A673 (cell line): ENCODE measurements around the gene ZDHHC21. TPM values are rescaled to one million over a fixed set of nuclear protein-coding genes. Genes with fewer than 3 reads are reported as not detected.
A peak's percentile ranks its signal among the peaks of the same experiment; 100 is the strongest.

Experiments
- BruUV-seq: library from RNA; stranded (reverse); fragments of 400-500 nt; replicated peaks from 2 replicates; lab custom pipeline; 2021; lab: Mats Ljungman, UMichigan
- CTCF ChIA-PET: fragments of 300-600 bp; sonication (Branson Sonifier 250); formaldehyde crosslinking; loops from one replicate; lab custom pipeline; 2022; ENCODE audit warnings: antibody characterized with exemption; lab: Charles Lee
- POLR2A ChIA-PET: fragments of 300-600 bp; sonication (Branson Sonifier 250); formaldehyde crosslinking; loops from one replicate; lab custom pipeline; 2022; ENCODE audit warnings: antibody characterized with exemption; ENCODE audit not compliant: low non-redundant PET; lab: Charles Lee
- DNase-seq: peaks from one replicate; pipeline ENCODE4 v3.0.0-alpha.2; 2015; ENCODE audit warnings: low spot score
- H3K27ac ChIP-seq: fragments of 200-600 bp; sonication (generic); 2 replicates; pipeline ENCODE4 v1.5.1; 2016; ENCODE audit warnings: mixed run types, low read depth, mild to moderate bottlenecking, mixed read lengths, antibody characterized with exemption, low read length; ENCODE audit not compliant: poor library complexity, severe bottlenecking
- H3K27me3 ChIP-seq: fragments of 200-600 bp; sonication (generic); replicated peaks from 2 replicates; pipeline ENCODE4 v1.6.1; 2017; ENCODE audit warnings: mixed run types, low read depth, mild to moderate bottlenecking, mixed read lengths, antibody characterized with exemption, low read length; ENCODE audit not compliant: insufficient read depth, poor library complexity
- H3K36me3 ChIP-seq: fragments of 200-600 bp; sonication (generic); 2 replicates; pipeline ENCODE4 v1.6.1; 2016; ENCODE audit warnings: mixed run types, mild to moderate bottlenecking, mixed read lengths, antibody characterized with exemption, low read length; ENCODE audit not compliant: insufficient read depth, poor library complexity, severe bottlenecking
- H3K4me1 ChIP-seq: fragments of 200-600 bp; sonication (generic); 2 replicates; pipeline ENCODE4 v1.6.1; 2017; ENCODE audit warnings: mixed run types, mild to moderate bottlenecking, mixed read lengths, antibody characterized with exemption, low read length; ENCODE audit not compliant: insufficient read depth, poor library complexity, severe bottlenecking
- H3K4me3 ChIP-seq: fragments of 200-600 bp; sonication (generic); 2 replicates; pipeline ENCODE4 v1.5.1; 2016; ENCODE audit warnings: low read depth, mixed run types, mild to moderate bottlenecking, mixed read lengths, low read length; ENCODE audit not compliant: poor library complexity, severe bottlenecking
- H3K9me3 ChIP-seq: fragments of 200-600 bp; sonication (generic); 2 replicates; pipeline ENCODE4 v1.6.1; 2016; ENCODE audit warnings: mixed run types, low read depth, mild to moderate bottlenecking, mixed read lengths, antibody characterized with exemption, low read length; ENCODE audit not compliant: poor library complexity, severe bottlenecking
- EZH2 ChIP-seq: fragments of 200-600 bp; sonication (generic); IDR thresholded peaks from 2 replicates; pipeline ENCODE4 v1.6.1; 2017; ENCODE audit warnings: borderline replicate concordance, low read depth, mild to moderate bottlenecking, mixed read lengths, antibody characterized with exemption, low read length; ENCODE audit not compliant: poor library complexity, severe bottlenecking
- intact Hi-C: fragments of 100-400 bp; cut with micrococcal nuclease; formaldehyde crosslinking; loops from one replicate; pipeline ENCODE4 v1.10.0; 2022; ENCODE audit not compliant: unreplicated experiment
- total RNA-seq: library from RNA; stranded (reverse); gene quantifications from 2 replicates; pipeline ENCODE4 v1.2.3, GENCODE V29; 2021
- TF ChIP-seq, protein P1 (sequence below): fragments of 300-800, 200-600 bp; sonication (generic); conservative IDR thresholded peaks from 2 replicates; pipeline ENCODE4 v1.5.1; 2017; ENCODE audit warnings: low read depth, mild to moderate bottlenecking, antibody characterized with exemption, low read length, moderate library complexity, mixed read lengths

Gene ZDHHC21
- total RNA-seq, 1 experiment from 2014 or later, result 30.4 TPM

DNA sequence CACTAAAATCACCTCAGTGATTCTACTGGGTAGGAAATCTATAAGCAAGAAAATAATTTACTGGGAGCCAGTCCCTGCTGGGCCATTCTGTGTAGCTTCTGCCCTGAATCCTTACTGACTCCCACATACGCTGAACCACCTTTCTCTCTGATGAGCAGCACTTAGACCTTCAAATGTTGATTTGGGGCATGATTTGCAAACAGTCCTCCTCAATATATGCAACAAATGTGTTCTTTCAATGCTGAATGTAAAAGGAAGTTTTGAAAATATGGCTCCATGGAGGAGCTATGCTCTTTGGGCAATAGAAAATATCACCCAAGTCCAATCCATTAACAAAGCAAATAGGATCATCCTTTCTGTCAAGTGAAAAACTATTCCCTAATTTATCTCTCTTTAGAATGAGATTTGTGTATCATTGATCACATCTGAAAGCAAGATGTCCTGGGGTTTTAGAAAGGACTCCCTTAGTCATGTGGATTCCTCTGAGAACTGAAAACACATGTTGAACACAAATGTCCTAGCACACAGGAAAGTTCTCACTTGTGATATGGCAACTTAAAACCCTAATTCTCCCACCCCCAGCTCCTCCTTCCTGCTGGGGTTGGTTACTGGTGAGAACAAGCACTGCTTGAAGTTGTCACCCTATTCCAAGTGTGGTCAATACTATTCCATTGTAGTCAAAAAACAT lies 38.2 kb upstream of the ZDHHC21 start:
- Histone ChIP-seq H3K27ac (no peak overlapping the region), H3K4me1 (peaks cover 8% of the 10 kb centered on the region), H3K9me3 (no peaks in the 10 kb centered on the region), H3K4me3 (no peak overlapping the region), H3K27me3 (no peaks in the 10 kb centered on the region), H3K36me3 (no peaks in the 10 kb centered on the region)
- no TSS peak for BruUV-seq
- no peak for TF ChIP-seq EZH2
- TF ChIP-seq, protein P1, sequence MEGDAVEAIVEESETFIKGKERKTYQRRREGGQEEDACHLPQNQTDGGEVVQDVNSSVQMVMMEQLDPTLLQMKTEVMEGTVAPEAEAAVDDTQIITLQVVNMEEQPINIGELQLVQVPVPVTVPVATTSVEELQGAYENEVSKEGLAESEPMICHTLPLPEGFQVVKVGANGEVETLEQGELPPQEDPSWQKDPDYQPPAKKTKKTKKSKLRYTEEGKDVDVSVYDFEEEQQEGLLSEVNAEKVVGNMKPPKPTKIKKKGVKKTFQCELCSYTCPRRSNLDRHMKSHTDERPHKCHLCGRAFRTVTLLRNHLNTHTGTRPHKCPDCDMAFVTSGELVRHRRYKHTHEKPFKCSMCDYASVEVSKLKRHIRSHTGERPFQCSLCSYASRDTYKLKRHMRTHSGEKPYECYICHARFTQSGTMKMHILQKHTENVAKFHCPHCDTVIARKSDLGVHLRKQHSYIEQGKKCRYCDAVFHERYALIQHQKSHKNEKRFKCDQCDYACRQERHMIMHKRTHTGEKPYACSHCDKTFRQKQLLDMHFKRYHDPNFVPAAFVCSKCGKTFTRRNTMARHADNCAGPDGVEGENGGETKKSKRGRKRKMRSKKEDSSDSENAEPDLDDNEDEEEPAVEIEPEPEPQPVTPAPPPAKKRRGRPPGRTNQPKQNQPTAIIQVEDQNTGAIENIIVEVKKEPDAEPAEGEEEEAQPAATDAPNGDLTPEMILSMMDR, result no peak
- ChIA-PET CTCF (no interaction called here), POLR2A (no interaction called here)
- intact Hi-C loops, result no loop called here
- no peak for DNase-seq

DNA sequence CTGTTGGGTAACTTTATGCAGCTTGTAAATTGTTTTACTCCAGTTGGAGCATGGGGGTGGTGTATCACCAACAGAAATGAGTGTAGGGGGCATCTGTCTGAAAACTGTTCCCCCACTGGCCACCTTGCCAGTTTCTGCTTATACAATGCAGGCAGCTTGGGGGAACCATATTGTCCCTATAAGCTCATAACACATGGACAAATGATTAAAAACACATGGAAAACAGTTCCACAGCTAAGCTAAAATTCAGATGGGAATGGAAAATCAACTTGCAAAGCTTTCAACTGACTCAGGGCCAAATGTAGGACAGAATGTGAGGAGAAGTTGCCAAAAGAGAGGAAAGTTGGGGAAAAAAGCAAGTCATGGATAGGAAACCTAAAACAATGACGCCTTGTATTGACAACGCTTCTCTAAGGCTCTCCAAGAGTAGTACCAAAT lies 37.2 kb upstream of the ZDHHC21 start:
- no peak for DNase-seq
- H3K27me3 ChIP-seq, result no peaks in the 10 kb centered on the region
- ChIA-PET CTCF (no interaction called here), POLR2A (no interaction called here)
- H3K36me3 ChIP-seq, result no peaks in the 10 kb centered on the region
- H3K9me3 ChIP-seq, result no peaks in the 10 kb centered on the region
- H3K4me3 ChIP-seq, result no peak overlapping the region
- intact Hi-C loops, result no loop called here
- no peak overlapping the region for H3K27ac ChIP-seq
- TF ChIP-seq, protein P1, result no peak
- no peak for TF ChIP-seq EZH2
- no TSS peak for BruUV-seq
- H3K4me1 ChIP-seq, result peaks cover 5% of the 10 kb centered on the region

DNA sequence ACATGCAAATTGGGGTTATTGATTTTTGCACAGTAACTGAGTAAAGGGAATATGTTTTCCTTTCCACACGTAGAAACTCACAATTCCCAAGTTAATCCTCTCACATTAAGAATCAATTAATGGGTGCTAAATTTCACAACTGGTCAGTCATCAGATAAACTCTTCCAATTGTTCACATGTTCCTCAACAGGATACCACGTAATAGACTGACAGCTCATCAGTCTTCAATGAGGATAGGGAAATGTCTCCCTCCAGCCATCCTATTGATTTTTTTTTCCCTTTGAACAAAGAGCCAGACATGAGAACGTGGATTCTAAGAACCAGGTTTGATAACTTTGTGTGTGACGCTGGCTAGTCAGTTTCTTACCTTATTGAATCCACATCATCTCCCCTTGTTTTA lies 30.1 kb upstream of the ZDHHC21 start:
- H3K27me3 ChIP-seq, result no peaks in the 10 kb centered on the region
- peaks cover 2% of the 10 kb centered on the region for H3K36me3 ChIP-seq
- ChIA-PET CTCF (no interaction called here), POLR2A (interaction anchor here (0.6 kb wide), 1 partner anchor 204 kb away, joined by 4 read pairs; no protein-coding TSS in a partner anchor)
- TF ChIP-seq, protein P1, result no peak
- TF ChIP-seq EZH2, result no peak
- no peak for DNase-seq
- H3K4me3 ChIP-seq, result no peak overlapping the region
- H3K9me3 ChIP-seq, result no peaks in the 10 kb centered on the region
- BruUV-seq, result no TSS peak
- intact Hi-C loops, result no loop called here
- peak overlapping the region; percentile 100 for H3K27ac ChIP-seq
- peaks cover 21% of the 10 kb centered on the region for H3K4me1 ChIP-seq
